Stimulated activated CD4-positive, alpha-beta T cell treated with anti-CD3 and anti-CD28 coated beads, Interleukin-1b, Interleukin-23, amount 100 ng/mL, for 1 hour (primary cell): Measurements from ENCODE around the gene LTB.

Experiments used
- DNase-seq, 2 donors: peaks; one replicate each; pipeline ENCODE4 v3.0.0-alpha.2; 2020; ENCODE audit warnings: low read depth in 2 of 2

The LTB gene

DNA sequence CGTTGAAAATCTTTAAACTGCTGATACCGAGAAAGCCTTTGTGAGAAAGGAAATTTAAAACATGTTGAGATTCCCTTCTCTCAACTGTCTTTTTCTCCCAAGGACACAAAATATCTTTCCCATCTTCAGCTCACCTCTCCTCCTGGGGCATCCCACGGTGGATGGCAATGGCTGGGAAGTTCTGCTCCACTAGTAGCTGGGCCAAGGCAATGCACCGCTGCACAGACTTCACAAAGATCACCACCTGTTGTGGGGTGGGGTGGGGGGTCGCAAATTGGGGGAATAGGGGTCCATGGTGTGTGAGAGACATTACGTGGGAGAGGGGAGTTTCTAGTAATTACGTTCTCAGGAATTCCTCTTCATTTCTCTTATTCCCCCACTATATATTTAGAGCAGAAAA, 51.1 kb downstream of the LTB start:
- no peak for DNase-seq

DNA sequence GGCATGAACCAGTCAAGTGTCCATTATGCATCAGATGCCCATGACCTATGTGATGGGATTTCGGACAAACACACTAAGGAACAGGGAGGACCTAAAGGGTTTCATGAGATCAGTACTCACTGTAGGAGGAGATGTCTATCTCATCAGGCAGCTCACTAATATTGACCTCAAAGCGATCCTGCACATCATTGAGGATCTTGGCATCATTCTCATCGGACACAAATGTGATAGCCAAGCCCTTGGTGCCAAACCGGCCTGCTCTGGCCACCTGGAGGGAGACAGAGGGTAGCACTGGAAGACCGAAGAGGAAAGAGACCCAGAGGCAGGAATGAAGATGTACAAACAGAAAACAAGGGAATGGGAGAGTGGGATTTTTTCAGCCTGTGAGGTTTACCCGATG, 51.6 kb downstream of the LTB start:
- no peak for DNase-seq
